Measurements from ENCODE around the gene COX4I2. TPM values are rescaled to one million over a fixed set of nuclear protein-coding genes. Genes with fewer than 3 reads are reported as not detected.
A peak's percentile ranks its signal among the peaks of the same experiment; 100 is the strongest.
"Not testable (repeated sequence)": the region's sequence is repeated elsewhere in the genome, so short reads cannot be mapped to it uniquely, and the experiment has no call there.

COX4I2 gene
- total and polyA plus RNA-seq, 7 donors, result 1.1 to 3.0 (median 1.4) TPM; not detected in 4

DNA sequence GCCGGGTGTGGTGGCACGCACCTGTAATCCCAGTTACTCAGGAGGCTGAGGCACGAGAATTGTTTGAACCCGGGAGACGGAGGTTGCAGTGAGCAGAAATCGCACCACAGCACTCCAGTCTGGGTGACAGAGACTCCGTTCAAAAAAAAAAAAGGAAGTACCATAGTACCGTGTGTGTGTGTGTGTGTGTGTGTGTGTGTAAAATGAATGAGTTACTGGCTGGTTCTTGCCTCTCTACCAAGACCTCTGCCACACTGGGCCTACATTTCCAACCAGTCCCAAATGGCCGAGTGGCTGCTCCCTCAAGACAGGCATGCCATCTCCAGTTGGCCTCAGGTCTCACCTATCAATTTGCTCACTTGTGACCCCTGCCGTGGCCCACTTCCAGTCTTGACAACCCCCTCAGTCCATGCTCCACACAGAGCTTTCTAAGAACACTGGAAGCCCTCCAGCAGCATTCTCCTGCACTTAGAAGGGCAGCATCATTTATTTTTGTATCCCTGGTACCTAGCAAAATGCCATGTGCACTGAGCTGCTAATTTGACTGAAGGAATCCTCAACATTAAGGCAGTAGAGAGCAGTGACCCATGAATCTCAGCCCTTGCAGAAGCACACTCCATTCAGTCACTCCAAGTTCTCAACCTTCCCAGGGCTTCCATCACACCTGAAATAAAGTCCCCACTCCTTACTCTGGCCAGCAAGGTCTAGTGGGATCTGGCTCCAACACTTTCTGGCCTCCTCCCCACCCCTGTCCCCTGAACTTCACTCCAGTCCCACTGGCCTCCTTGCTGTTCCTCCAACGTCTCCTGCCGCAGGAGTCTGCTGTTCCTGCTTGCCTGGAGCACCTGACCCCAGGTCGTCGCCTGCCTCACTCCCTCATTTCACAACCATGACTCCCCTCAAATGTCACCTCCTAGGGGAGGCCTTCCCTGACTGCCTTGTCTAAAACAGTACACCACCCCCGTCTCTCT, 29.9 kb downstream of the COX4I2 start:
- Histone ChIP-seq H3K9me3 (no peaks in the 10 kb centered on the region), H3K27ac (peak overlapping the region; percentile 53 to 68 (median 59)), H3K4me3 (no peak overlapping the region), H3K27me3 (no peaks in the 10 kb centered on the region), H3K4me1 (peaks cover 0 to 74% (median 65%) of the 10 kb centered on the region in 4 donors), H3K36me3 (peaks cover 0 to 16% (median 9%) of the 10 kb centered on the region in 4 donors)
- no peak for DNase-seq
- 68 to 71% methylated on average over 15 of the region's 15 CpGs for WGBS, 2 donors
- intact Hi-C loops (cut with DNase I), result no loop called here
- TF ChIP-seq POLR2AphosphoS5 (IDR thresholded peaks at IDR 0.05) (no peak), POLR2A (IDR thresholded peaks at IDR 0.05) (no peak), EP300 (IDR thresholded peaks at IDR 0.05) (no peak)
- TF ChIP-seq, protein P1, sequence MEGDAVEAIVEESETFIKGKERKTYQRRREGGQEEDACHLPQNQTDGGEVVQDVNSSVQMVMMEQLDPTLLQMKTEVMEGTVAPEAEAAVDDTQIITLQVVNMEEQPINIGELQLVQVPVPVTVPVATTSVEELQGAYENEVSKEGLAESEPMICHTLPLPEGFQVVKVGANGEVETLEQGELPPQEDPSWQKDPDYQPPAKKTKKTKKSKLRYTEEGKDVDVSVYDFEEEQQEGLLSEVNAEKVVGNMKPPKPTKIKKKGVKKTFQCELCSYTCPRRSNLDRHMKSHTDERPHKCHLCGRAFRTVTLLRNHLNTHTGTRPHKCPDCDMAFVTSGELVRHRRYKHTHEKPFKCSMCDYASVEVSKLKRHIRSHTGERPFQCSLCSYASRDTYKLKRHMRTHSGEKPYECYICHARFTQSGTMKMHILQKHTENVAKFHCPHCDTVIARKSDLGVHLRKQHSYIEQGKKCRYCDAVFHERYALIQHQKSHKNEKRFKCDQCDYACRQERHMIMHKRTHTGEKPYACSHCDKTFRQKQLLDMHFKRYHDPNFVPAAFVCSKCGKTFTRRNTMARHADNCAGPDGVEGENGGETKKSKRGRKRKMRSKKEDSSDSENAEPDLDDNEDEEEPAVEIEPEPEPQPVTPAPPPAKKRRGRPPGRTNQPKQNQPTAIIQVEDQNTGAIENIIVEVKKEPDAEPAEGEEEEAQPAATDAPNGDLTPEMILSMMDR (IDR thresholded peaks at IDR 0.05), result no peak

DNA sequence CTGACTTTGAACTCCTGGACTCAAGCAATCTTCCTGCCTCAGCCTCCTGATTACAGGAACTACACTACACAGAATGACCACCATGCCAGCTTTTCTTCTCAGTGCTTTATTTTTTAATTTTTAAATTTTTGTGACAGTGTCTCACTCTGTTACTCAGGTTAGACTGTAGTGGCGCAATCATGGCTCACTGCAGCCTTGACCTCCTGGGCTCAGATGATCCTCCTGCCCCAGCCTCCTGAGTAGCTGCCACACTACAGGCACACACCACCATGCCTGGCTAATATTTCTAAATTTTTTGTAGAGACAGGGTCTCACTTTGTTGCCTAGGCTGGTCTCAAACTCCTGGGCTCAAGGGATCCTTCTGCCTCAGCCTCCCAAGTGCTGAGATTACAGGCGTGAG, 31.2 kb downstream of the COX4I2 start:
- 97 to 99% methylated on average over 2 of the region's 2 CpGs for WGBS, 2 donors
- DNase-seq; H3K9me3 ChIP-seq; H3K4me3 ChIP-seq; H3K27me3 ChIP-seq; intact Hi-C loops (cut with DNase I): not testable (repeated sequence)
- Histone ChIP-seq H3K36me3 (peaks cover 0 to 16% (median 9%) of the 10 kb centered on the region in 4 donors), H3K4me1 (peaks cover 0 to 67% (median 62%) of the 10 kb centered on the region in 4 donors), H3K27ac (peak overlapping the region; percentile 68 to 87 (median 76))

DNA sequence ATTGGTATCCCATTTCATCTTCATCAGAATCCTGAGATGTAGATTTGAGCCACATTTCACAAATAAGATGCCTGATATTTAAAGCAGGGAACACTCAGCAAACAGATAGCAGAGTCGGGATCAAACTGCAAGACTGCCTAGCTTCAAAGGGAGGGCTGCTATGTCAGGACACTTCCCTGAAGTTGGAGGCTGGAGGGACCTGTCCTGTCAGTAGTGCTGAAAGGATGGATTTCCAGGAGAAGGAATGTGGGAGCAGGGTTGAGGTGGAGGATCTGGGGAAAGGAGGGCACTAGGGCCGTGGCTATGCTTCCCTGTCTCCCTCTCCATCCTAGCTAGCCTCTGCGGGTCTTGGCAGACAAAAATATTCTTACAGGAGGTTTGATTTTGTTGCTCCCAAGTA, 32.2 kb downstream of the COX4I2 start:
- Histone ChIP-seq H3K4me1 (peaks cover 0 to 63% (median 57%) of the 10 kb centered on the region in 4 donors), H3K9me3 (no peaks in the 10 kb centered on the region), H3K27ac (peak overlapping the region; percentile 68 to 87 (median 76)), H3K4me3 (no peak overlapping the region), H3K27me3 (no peaks in the 10 kb centered on the region), H3K36me3 (peaks cover 0 to 11% (median 7%) of the 10 kb centered on the region in 4 donors)
- no peak for DNase-seq
- 33 to 70% methylated on average over 3 of the region's 3 CpGs for WGBS, 2 donors
- TF ChIP-seq POLR2A (IDR thresholded peaks at IDR 0.05) (no peak), EP300 (IDR thresholded peaks at IDR 0.05) (no peak)
- TF ChIP-seq, protein P1 (IDR thresholded peaks at IDR 0.05), result no peak
- intact Hi-C loops (cut with DNase I), result loop anchor here (2.0 kb wide), 2 partner anchors 29 to 43 kb away; no protein-coding TSS in a partner anchor

DNA sequence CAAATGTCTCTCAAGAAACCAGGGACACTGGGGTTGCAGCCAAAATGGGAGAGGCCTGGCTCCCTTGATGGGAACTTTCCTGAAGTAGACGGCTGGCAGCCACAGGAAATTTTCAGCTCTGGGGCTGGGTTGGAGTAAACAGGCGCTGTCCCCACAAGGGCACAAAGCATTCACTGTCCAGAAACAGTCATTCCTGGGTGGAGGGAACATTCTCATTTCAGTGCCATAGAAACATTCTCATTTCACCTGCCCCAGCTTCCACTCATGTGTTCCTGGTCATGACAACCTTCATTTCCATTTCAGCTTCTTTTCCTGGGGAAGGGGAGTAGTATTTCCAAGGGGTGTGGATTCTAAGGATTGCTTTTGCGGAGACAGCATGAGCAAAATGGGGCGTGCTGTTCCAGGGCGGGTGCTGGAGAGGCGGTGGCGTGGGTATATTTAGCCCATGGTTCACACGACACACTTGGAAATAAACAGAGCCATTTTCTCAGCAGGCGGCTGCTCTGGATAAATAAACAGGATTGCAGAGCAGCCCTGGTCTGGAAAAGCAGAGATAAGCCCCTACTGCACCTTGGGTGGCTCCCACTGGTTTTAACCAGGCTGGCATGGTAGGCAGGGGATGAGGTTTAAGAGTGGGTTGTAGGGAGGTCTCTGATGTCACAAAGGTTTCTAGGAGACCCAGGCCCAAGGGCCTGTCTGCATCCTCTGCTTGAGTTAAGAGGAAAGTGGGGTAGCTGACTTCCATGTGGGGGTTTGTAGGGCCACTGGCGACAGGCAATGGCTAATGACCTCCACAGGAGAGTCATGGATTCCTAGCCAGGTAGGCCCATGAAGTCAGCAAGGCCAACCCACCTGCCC, 32.9 kb downstream of the COX4I2 start:
- no peaks in the 10 kb centered on the region for H3K27me3 ChIP-seq
- 22 to 56% methylated on average over 10 of the region's 10 CpGs for WGBS, 2 donors
- H3K4me1 ChIP-seq, result peaks cover 0 to 65% (median 58%) of the 10 kb centered on the region in 4 donors
- H3K4me3 ChIP-seq, result no peak overlapping the region
- no peaks in the 10 kb centered on the region for H3K9me3 ChIP-seq
- intact Hi-C loops (cut with DNase I), result loop anchor here (2.0 kb wide), 2 partner anchors 28 to 42 kb away; no protein-coding TSS in a partner anchor
- peak; percentile 87 for DNase-seq
- H3K36me3 ChIP-seq, result peaks cover 0 to 4% (median 2%) of the 10 kb centered on the region in 4 donors
- peak in 3 of 4 donors; percentile 23 to 34 (median 26) for TF ChIP-seq POLR2AphosphoS5 (IDR thresholded peaks at IDR 0.05)
- peak in 1 of 2 donors; percentile 22 for TF ChIP-seq POLR2A (IDR thresholded peaks at IDR 0.05)
- TF ChIP-seq EP300 (IDR thresholded peaks at IDR 0.05), result no peak
- TF ChIP-seq, protein P1 (IDR thresholded peaks at IDR 0.05), result no peak
- H3K27ac ChIP-seq, result peak overlapping the region; percentile 68 to 87 (median 76)
